BE2C (cell line): ENCODE results near the gene DDX43.

ENCODE experiments used
- DNase-seq: peaks from one replicate; pipeline ENCODE4 v3.0.0-alpha.2; 2020
- H3K27me3 ChIP-seq: fragments of 250-450 bp; sonication (Bioruptor Pico); 2 replicates; pipeline ENCODE4 v1.5.1; 2020; ENCODE audit warnings: mild to moderate bottlenecking
- H3K36me3 ChIP-seq: fragments of 250-450 bp; sonication (Bioruptor Pico); 2 replicates; pipeline ENCODE4 v1.5.1; 2020; ENCODE audit warnings: mild to moderate bottlenecking
- H3K4me1 ChIP-seq: fragments of 250-450 bp; sonication (Bioruptor Pico); 2 replicates; pipeline ENCODE4 v1.5.1; 2020
- H3K4me3 ChIP-seq: 2 replicates; pipeline ENCODE4 v1.5.1; 2011; ENCODE audit warnings: low read depth, low read length
- H3K9me3 ChIP-seq: fragments of 250-450 bp; sonication (Bioruptor Pico); 2 replicates; pipeline ENCODE4 v1.5.1; 2020
- TF ChIP-seq, protein P1 (sequence below): IDR thresholded peaks from 2 replicates; pipeline ENCODE4 v1.5.1; 2012; ENCODE audit warnings: mild to moderate bottlenecking, low read depth, low read length

Gene DDX43

GRCh38 chr6:73362869-73363536, 31.6 kb upstream of the DDX43 start:
- Histone ChIP-seq H3K4me3 (no peak overlapping the region), H3K4me1 (no peaks in the 10 kb centered on the region), H3K27me3 (no peaks in the 10 kb centered on the region), H3K9me3 (no peaks in the 10 kb centered on the region), H3K36me3 (no peaks in the 10 kb centered on the region)
- DNase-seq, result no peak
- TF ChIP-seq, protein P1, sequence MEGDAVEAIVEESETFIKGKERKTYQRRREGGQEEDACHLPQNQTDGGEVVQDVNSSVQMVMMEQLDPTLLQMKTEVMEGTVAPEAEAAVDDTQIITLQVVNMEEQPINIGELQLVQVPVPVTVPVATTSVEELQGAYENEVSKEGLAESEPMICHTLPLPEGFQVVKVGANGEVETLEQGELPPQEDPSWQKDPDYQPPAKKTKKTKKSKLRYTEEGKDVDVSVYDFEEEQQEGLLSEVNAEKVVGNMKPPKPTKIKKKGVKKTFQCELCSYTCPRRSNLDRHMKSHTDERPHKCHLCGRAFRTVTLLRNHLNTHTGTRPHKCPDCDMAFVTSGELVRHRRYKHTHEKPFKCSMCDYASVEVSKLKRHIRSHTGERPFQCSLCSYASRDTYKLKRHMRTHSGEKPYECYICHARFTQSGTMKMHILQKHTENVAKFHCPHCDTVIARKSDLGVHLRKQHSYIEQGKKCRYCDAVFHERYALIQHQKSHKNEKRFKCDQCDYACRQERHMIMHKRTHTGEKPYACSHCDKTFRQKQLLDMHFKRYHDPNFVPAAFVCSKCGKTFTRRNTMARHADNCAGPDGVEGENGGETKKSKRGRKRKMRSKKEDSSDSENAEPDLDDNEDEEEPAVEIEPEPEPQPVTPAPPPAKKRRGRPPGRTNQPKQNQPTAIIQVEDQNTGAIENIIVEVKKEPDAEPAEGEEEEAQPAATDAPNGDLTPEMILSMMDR, result no peak

- Histone ChIP-seq H3K36me3 (no peaks in the 10 kb centered on the region), H3K9me3 (no peaks in the 10 kb centered on the region), H3K27me3 (no peaks in the 10 kb centered on the region), H3K4me1 (no peaks in the 10 kb centered on the region), H3K4me3 (no peak overlapping the region)
- TF ChIP-seq, protein P1, result no peak
- DNase-seq, result no peak
Measured at GRCh38 chr6:73363537-73363875, 31.1 kb upstream of the DDX43 start.

DNA sequence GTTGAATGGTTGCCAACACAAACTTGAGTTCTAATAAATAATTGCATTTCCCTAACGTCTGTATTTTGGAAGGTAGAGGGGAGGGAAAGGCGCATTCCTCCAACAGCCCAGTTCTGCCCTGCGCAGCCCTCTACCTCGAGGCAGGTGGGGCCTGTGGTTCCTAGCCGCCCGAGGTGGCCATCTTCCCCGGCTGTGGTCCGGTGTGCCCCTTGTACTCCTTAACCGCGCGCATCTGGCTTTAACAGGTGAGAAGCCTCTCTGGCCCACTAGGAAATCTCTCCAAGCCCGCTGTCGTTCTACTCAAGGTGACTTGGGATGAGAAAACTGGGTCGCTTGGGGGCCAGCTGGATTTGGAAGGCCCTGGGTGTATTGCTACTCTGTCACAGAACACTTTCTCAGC, 30.5 kb upstream of the DDX43 start:
- H3K36me3 ChIP-seq, result no peaks in the 10 kb centered on the region
- no peaks in the 10 kb centered on the region for H3K9me3 ChIP-seq
- no peaks in the 10 kb centered on the region for H3K4me1 ChIP-seq
- DNase-seq, result no peak
- no peak overlapping the region for H3K4me3 ChIP-seq
- no peaks in the 10 kb centered on the region for H3K27me3 ChIP-seq
- TF ChIP-seq, protein P1, result no peak

GRCh38 chr6:73364549-73364948, 30.1 kb upstream of the DDX43 start:
- Histone ChIP-seq H3K36me3 (no peaks in the 10 kb centered on the region), H3K4me1 (no peaks in the 10 kb centered on the region), H3K9me3 (no peaks in the 10 kb centered on the region), H3K27me3 (no peaks in the 10 kb centered on the region), H3K4me3 (no peak overlapping the region)
- TF ChIP-seq, protein P1, result no peak
- no peak for DNase-seq

- no peaks in the 10 kb centered on the region for H3K4me1 ChIP-seq
- TF ChIP-seq, protein P1, result no peak
- H3K36me3 ChIP-seq, result no peaks in the 10 kb centered on the region
- H3K9me3 ChIP-seq, result no peaks in the 10 kb centered on the region
- no peaks in the 10 kb centered on the region for H3K27me3 ChIP-seq
- no peak overlapping the region for H3K4me3 ChIP-seq
- DNase-seq, result no peak
Measured at GRCh38 chr6:73367761-73368355, 26.8 kb upstream of the DDX43 start.

DNA sequence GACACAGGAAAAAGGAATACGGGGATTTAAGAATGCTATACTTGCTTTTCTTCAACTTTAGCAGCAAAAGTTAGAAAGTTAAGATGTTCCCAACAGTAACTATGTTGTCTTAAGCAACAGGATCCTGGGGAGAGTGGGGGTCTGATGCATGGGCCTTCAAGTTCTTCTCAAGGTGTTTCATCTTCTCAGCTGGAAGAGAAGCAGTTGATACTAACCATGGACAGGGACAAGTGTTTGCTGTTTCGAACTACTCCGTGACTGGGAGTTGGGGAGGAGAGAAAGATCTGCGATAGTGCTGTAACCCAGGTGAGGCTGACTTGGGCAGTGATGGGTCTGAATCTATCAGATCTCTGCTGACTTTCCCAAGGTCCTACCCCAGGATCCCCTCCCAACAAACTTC, 26.0 kb upstream of the DDX43 start:
- TF ChIP-seq, protein P1, result no peak
- DNase-seq, result no peak
- H3K4me1 ChIP-seq, result no peaks in the 10 kb centered on the region
- no peaks in the 10 kb centered on the region for H3K36me3 ChIP-seq
- H3K27me3 ChIP-seq, result no peaks in the 10 kb centered on the region
- no peaks in the 10 kb centered on the region for H3K9me3 ChIP-seq
- no peak overlapping the region for H3K4me3 ChIP-seq
